Adrenal gland (tissue), 12 donors: ENCODE results near the gene NARF. TPM values are rescaled to one million over a fixed set of nuclear protein-coding genes. Genes with fewer than 3 reads are reported as not detected.

Experiments
- DNase-seq, 7 donors: peaks; one replicate each; pipeline ENCODE4 v3.0.0-alpha.2; 2019 to 2020
- H3K27ac ChIP-seq, 5 donors: fragments of 200-600 bp; sonication (generic) in 4 of 5; 1 replicate in 3 of 5; 2 replicates in 2 of 5; pipeline versions ENCODE4 v1.5.1 to v1.8.0; 2016 to 2020; ENCODE audit warnings: mild to moderate bottlenecking in 1 of 5
- H3K27me3 ChIP-seq: fragments of 200-600 bp; 2 replicates; pipeline ENCODE4 v1.8.0; 2021
- H3K36me3 ChIP-seq, 2 donors: fragments of 200-600 bp; replicated peaks in 1 of 2; 1 replicate in 1 of 2; 2 replicates in 1 of 2; pipeline versions ENCODE4 v1.5.1 to v1.8.0; 2018 to 2022
- H3K4me1 ChIP-seq, 2 donors: fragments of 200-600 bp; replicated peaks in 1 of 2; 1 replicate in 1 of 2; 2 replicates in 1 of 2; pipeline versions ENCODE4 v1.5.1 to v1.8.0; 2018 to 2021
- H3K4me3 ChIP-seq, 4 donors: fragments of 200-600 bp; sonication (generic) in 3 of 4; one replicate each; pipeline ENCODE4 v1.5.1; 2016 to 2018
- H3K9me3 ChIP-seq, 3 donors: fragments of 200-600 bp; sonication (generic) in 1 of 3; replicated peaks in 1 of 3; 1 replicate in 2 of 3; 2 replicates in 1 of 3; pipeline versions ENCODE4 v1.5.1 to v1.8.0; 2016 to 2021
- POLR2A ChIP-seq, 2 donors: fragments of 450-650 bp; IDR thresholded peaks; one replicate each; pipeline ENCODE4 v1.6.1; 2017; ENCODE audit warnings: antibody characterized with exemption in 2 of 2, mild to moderate bottlenecking in 2 of 2, moderate library complexity in 1 of 2
- WGBS, 4 donors: extraction: QIAGEN DNeasy Blood & Tissue Kit in 2 of 4; methylation state at CpG; one replicate each; pipeline versions ENCODE4 v1.1.5 to v1.1.7; 2013 to 2017; 5-methylcytosine and 5-hydroxymethylcytosine counted together
- intact Hi-C, 2 donors: fragments of 100-400 bp; cut with DNase I; formaldehyde crosslinking; loops; one replicate each; pipeline versions ENCODE4 v1.14.1 to v1.15.0; 2022 to 2023
- polyA plus RNA-seq, 3 donors: library from polyadenylated mRNA; stranded (reverse); fragments of 200-250 nt in 2 of 3; fragments of 350-450 nt in 1 of 3; fragmentation: Illumina TruSeq in 1 of 3; extraction: RNeasy Lipid Tissue Mini Kit (QIAGEN cat#74804) in 1 of 3; gene quantifications; one replicate each; pipeline ENCODE4 v1.2.3, GENCODE V29; 2013 to 2014
- total RNA-seq, 9 donors: library from RNA; depleted of rRNA in 4 of 9; stranded (reverse); fragments of >200 nt in 4 of 9; fragments of 120-200 nt in 1 of 9; fragmentation: NEBNext Ultra II Directional in 1 of 9; extraction: Animal tissue kit (Norgen Biotek cat#: 25700) in 1 of 9; gene quantifications; one replicate each; pipeline versions ENCODE4 v1.1.0 to v1.2.4, GENCODE V29; 2013 to 2023
- TF ChIP-seq, protein P1 (sequence below), 6 experiments: fragments of 450-650 bp in 4 of 6; fragments of 200-600 bp in 2 of 6; sonication (generic) in 1 of 6; IDR thresholded peaks; 1 replicate in 5 of 6; 2 replicates in 1 of 6; pipeline versions ENCODE4 v1.5.1 to v1.8.0; 2016 to 2021; ENCODE audit warnings: antibody characterized with exemption in 6 of 6, mild to moderate bottlenecking in 2 of 6, moderate library complexity in 1 of 6
- donor health status: healthy with polysubstance abuse.
- donor health status: Bipolar disorder and iron deficiency.
- donor health status: DM: yes; HTN: yes; CAD: no.
- donor health status: DM: no; HTN: no; CAD: no.
- donor health status: DM: no; HTN: no; CAD: no.
- donor health status: DM: yes; HTN: yes; CAD: no.

Gene NARF
- total and polyA plus RNA-seq, 12 donors: 21.8 to 198 (median 55.1) TPM

DNA sequence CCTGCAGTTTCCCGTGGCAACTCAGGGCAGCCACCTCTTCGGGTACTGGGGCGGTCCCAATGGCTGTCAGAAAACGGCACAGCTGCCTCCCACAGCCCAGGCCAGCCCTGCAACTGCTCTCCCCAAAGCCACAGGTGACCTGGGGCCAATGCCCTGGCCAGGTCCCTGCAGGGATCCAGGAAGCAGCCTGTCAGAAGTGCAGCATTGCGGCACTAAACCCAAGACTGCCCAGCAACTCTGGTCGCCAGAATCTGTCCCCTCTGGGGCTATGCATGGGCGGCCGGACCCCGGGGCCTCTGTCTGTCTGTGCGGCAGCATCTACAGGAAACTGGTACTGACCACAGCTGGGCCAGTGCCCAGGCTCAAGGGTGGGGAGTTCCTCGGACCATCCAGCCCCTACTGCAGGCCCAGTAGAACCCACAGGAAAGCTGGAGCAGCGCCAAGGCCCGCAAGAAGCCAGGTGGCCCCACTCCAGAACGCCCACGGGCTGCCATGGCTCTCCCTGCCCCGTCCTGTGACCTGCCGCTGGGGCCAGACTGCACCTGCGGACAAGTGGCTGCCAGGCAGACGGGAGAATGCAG is 13.5 kb upstream of the NARF start:
- H3K9me3 ChIP-seq: no peaks in the 10 kb centered on the region
- no peak for TF ChIP-seq POLR2A (IDR thresholded peaks at IDR 0.05)
- TF ChIP-seq, protein P1, sequence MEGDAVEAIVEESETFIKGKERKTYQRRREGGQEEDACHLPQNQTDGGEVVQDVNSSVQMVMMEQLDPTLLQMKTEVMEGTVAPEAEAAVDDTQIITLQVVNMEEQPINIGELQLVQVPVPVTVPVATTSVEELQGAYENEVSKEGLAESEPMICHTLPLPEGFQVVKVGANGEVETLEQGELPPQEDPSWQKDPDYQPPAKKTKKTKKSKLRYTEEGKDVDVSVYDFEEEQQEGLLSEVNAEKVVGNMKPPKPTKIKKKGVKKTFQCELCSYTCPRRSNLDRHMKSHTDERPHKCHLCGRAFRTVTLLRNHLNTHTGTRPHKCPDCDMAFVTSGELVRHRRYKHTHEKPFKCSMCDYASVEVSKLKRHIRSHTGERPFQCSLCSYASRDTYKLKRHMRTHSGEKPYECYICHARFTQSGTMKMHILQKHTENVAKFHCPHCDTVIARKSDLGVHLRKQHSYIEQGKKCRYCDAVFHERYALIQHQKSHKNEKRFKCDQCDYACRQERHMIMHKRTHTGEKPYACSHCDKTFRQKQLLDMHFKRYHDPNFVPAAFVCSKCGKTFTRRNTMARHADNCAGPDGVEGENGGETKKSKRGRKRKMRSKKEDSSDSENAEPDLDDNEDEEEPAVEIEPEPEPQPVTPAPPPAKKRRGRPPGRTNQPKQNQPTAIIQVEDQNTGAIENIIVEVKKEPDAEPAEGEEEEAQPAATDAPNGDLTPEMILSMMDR (IDR thresholded peaks at IDR 0.05): no peak
- WGBS, 4 donors: 44 to 57% (median 47%) methylated on average over 3 to 19 of the region's 19 CpGs
- peak overlapping the region in 3 of 5 donors; percentile 7 to 91 (median 76) for H3K27ac ChIP-seq
- intact Hi-C loops: no loop called here
- peaks cover 20 to 33% of the 10 kb centered on the region in 2 donors for H3K4me1 ChIP-seq
- no peak overlapping the region for H3K4me3 ChIP-seq
- peak in 3 of 7 donors; percentile 51 to 66 (median 56) for DNase-seq
- no peaks in the 10 kb centered on the region for H3K27me3 ChIP-seq
- H3K36me3 ChIP-seq: peaks cover 0 to 18% of the 10 kb centered on the region in 2 donors

DNA sequence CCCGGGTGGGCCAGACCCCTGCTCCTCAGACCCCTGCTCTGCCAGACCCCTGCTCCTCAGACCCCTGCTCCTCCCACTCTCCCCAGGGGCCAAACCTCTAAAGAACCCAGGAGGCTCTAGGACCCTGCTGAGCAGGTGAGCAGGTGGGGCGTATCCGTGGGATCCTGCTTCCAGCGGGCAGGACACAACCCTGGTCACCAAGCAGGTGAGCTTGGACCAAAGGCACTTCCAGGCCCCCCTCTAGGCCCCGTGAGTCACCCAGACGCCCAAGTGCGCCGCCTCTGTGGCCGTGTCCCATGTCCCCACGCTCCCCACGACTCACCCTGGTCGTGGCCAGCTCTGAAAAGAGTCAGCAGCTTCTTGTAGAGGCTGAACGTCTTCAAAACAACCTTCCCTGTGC is 13.0 kb upstream of the NARF start:
- Histone ChIP-seq H3K4me3 (no peak overlapping the region), H3K36me3 (peaks cover 0 to 18% of the 10 kb centered on the region in 2 donors), H3K27ac (peak overlapping the region in 2 of 5 donors; percentile 76 to 91), H3K4me1 (peaks cover 20 to 33% of the 10 kb centered on the region in 2 donors), H3K9me3 (no peaks in the 10 kb centered on the region), H3K27me3 (no peaks in the 10 kb centered on the region)
- DNase-seq: no peak
- 43 to 85% (median 82%) methylated on average over 1 to 13 of the region's 13 CpGs for WGBS, 4 donors
- TF ChIP-seq, protein P1 (IDR thresholded peaks at IDR 0.05): no peak
- TF ChIP-seq POLR2A (IDR thresholded peaks at IDR 0.05): no peak
- intact Hi-C loops: no loop called here

DNA sequence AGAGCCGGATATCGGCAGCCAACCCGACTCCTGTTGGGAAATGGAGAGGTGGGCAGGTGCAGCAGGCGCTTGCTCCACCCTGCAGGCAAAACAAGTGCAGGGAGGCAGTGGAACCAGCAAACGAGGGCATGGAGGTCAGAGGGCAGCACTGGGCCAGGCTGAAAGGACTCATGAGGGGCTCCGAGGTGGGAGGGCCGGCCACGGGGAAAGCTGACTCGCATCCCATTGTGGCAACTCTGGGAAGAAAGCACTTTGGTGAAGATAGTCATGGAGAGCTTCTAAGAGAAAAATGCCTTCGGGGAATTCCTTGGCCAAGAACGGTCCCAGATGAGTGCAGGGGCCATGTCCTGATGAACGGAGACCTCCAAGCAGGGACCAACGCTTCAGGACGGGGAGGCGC is 12.4 kb upstream of the NARF start:
- peaks cover 0 to 18% of the 10 kb centered on the region in 2 donors for H3K36me3 ChIP-seq
- H3K4me1 ChIP-seq: peaks cover 20 to 36% of the 10 kb centered on the region in 2 donors
- no peaks in the 10 kb centered on the region for H3K27me3 ChIP-seq
- H3K9me3 ChIP-seq: no peaks in the 10 kb centered on the region
- WGBS, 4 donors: 91 to 94% (median 92%) methylated on average over 8 to 15 of the region's 15 CpGs
- intact Hi-C loops: no loop called here
- DNase-seq: no peak
- TF ChIP-seq POLR2A (IDR thresholded peaks at IDR 0.05): no peak
- TF ChIP-seq, protein P1 (IDR thresholded peaks at IDR 0.05): no peak
- no peak overlapping the region for H3K4me3 ChIP-seq
- peak overlapping the region in 1 of 5 donors; percentile 8 for H3K27ac ChIP-seq

DNA sequence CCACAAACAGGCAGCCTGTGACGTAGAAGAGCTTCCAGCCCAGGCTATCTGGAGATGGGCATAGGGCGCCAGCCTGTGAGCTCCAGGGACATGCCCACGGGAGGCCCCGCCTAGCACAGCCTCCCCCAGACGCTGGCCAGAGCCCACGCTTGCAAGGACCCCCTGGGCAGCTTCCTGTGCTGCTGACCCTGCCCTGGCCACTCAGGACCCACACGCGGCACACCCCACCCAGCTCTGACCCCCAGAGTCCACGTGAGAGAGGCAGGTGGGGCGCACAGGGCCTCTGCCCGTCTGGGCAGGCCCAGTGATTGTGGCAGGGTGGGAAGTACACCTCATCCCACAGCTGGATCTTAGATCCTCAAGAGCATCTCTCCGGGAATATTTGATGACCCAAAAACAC is 11.9 kb upstream of the NARF start:
- Histone ChIP-seq H3K27me3 (no peaks in the 10 kb centered on the region), H3K27ac (no peak overlapping the region), H3K9me3 (no peaks in the 10 kb centered on the region), H3K36me3 (peaks cover 0 to 18% of the 10 kb centered on the region in 2 donors), H3K4me1 (peaks cover 20 to 41% of the 10 kb centered on the region in 2 donors), H3K4me3 (no peak overlapping the region)
- intact Hi-C loops: no loop called here
- WGBS, 4 donors: 89 to 100% (median 91%) methylated on average over 4 to 12 of the region's 12 CpGs
- TF ChIP-seq POLR2A (IDR thresholded peaks at IDR 0.05): no peak
- TF ChIP-seq, protein P1 (IDR thresholded peaks at IDR 0.05): no peak
- no peak for DNase-seq
